Vagina (tissue), 2 donors: ENCODE measurements around the gene FAM180A.

ENCODE experiments used
- CTCF ChIP-seq, 3 experiments: fragments of 450-650 bp in 2 of 3; fragments of 200-600 bp in 1 of 3; sonication (generic) in 1 of 3; IDR thresholded peaks; one replicate each; pipeline ENCODE4 v1.5.1; 2017 to 2019; ENCODE audit warnings: antibody characterized with exemption in 3 of 3, mild to moderate bottlenecking in 2 of 3, moderate library complexity in 2 of 3
- POLR2A ChIP-seq, 2 donors: fragments of 450-650 bp; IDR thresholded peaks; one replicate each; pipeline ENCODE4 v1.6.1; 2017; ENCODE audit warnings: antibody characterized with exemption in 2 of 2, mild to moderate bottlenecking in 2 of 2, moderate library complexity in 2 of 2
- POLR2AphosphoS5 ChIP-seq, 2 donors: sonication (generic); formaldehyde crosslinking; IDR thresholded peaks; one replicate each; pipeline ENCODE4 v1.9.0; 2017; ENCODE audit warnings: antibody characterized with exemption in 2 of 2, mild to moderate bottlenecking in 2 of 2, low read depth in 1 of 2; ENCODE audit not compliant: insufficient read depth in 1 of 2

GRCh38 chr7:135774284-135774683 is 25.7 kb upstream of the FAM180A start:
- TF ChIP-seq CTCF (IDR thresholded peaks at IDR 0.05) (no peak), POLR2A (IDR thresholded peaks at IDR 0.05) (no peak), POLR2AphosphoS5 (IDR thresholded peaks at IDR 0.05; ENCODE audit: insufficient read depth in 1 of 2, low read depth in 1 of 2) (peak in 1 of 2 donors; percentile 47)
